ENCODE data around the gene MSX1. TPM values are rescaled to one million over a fixed set of nuclear protein-coding genes. Genes with fewer than 3 reads are reported as not detected.

The MSX1 gene
- total RNA-seq, 1 donor from 2014 or later, result 2.2 TPM

GRCh38 chr4:4874254-4874653, 14.8 kb downstream of the MSX1 start:
- DNase-seq (ENCODE audit: low read depth, low spot score), result no peak
- TF ChIP-seq CTCF (conservative IDR thresholded peaks at IDR 0.05), result no peak
- H3K27me3 Mint-ChIP-seq (ENCODE audit: low read depth), result peaks cover 15% of the 10 kb centered on the region
- H3K27ac Mint-ChIP-seq (ENCODE audit: unreplicated experiment), result no peak overlapping the region
- H3K36me3 Mint-ChIP-seq (ENCODE audit: low read depth), result no peaks in the 10 kb centered on the region
- H3K9me3 Mint-ChIP-seq, result no peaks in the 10 kb centered on the region
- H3K4me1 Mint-ChIP-seq, result peaks cover 12% of the 10 kb centered on the region
- no peak overlapping the region for H3K4me3 Mint-ChIP-seq

GRCh38 chr4:4875147-4875546, 15.7 kb downstream of the MSX1 start:
- no peak for TF ChIP-seq CTCF (conservative IDR thresholded peaks at IDR 0.05)

GRCh38 chr4:4875611-4876010, 16.1 kb downstream of the MSX1 start:
- Mint-ChIP-seq H3K4me3 (no peak overlapping the region), H3K27me3 (ENCODE audit: low read depth) (peaks cover 21% of the 10 kb centered on the region), H3K4me1 (peaks cover 5% of the 10 kb centered on the region), H3K36me3 (ENCODE audit: low read depth) (no peaks in the 10 kb centered on the region), H3K9me3 (no peaks in the 10 kb centered on the region), H3K27ac (ENCODE audit: unreplicated experiment) (no peak overlapping the region)
- no peak for DNase-seq (ENCODE audit: low read depth, low spot score)
- no peak for TF ChIP-seq CTCF (conservative IDR thresholded peaks at IDR 0.05)

More at GRCh38 chr4:4875147-4875546, 15.7 kb downstream of the MSX1 start:
- H3K27me3 Mint-ChIP-seq (ENCODE audit: low read depth), result peaks cover 21% of the 10 kb centered on the region
- no peak overlapping the region for H3K27ac Mint-ChIP-seq (ENCODE audit: unreplicated experiment)
- no peak overlapping the region for H3K4me3 Mint-ChIP-seq
- no peaks in the 10 kb centered on the region for H3K36me3 Mint-ChIP-seq (ENCODE audit: low read depth)
- H3K4me1 Mint-ChIP-seq, result peaks cover 8% of the 10 kb centered on the region
- DNase-seq (ENCODE audit: low read depth, low spot score), result no peak
- no peaks in the 10 kb centered on the region for H3K9me3 Mint-ChIP-seq

GRCh38 chr4:4876945-4877661, 17.6 kb downstream of the MSX1 start:
- Mint-ChIP-seq H3K27ac (ENCODE audit: unreplicated experiment) (no peak overlapping the region), H3K9me3 (no peaks in the 10 kb centered on the region), H3K4me1 (no peaks in the 10 kb centered on the region), H3K36me3 (ENCODE audit: low read depth) (no peaks in the 10 kb centered on the region), H3K27me3 (ENCODE audit: low read depth) (peaks cover 27% of the 10 kb centered on the region), H3K4me3 (no peak overlapping the region)
- TF ChIP-seq CTCF (conservative IDR thresholded peaks at IDR 0.05), result no peak
- DNase-seq (ENCODE audit: low read depth, low spot score), result no peak

GRCh38 chr4:4880492-4880891, 21.0 kb downstream of the MSX1 start:
- H3K36me3 Mint-ChIP-seq (ENCODE audit: low read depth), result no peaks in the 10 kb centered on the region

More at GRCh38 chr4:4880492-4880891, 21.0 kb downstream of the MSX1 start:
- Mint-ChIP-seq H3K27me3 (ENCODE audit: low read depth) (peaks cover 34% of the 10 kb centered on the region), H3K4me1 (no peaks in the 10 kb centered on the region), H3K27ac (ENCODE audit: unreplicated experiment) (no peak overlapping the region), H3K4me3 (no peak overlapping the region), H3K9me3 (no peaks in the 10 kb centered on the region)
- TF ChIP-seq CTCF (conservative IDR thresholded peaks at IDR 0.05), result peak; percentile 50
- no peak for DNase-seq (ENCODE audit: low read depth, low spot score)
